ENCODE data around the gene LRP1B.

Gene LRP1B

DNA sequence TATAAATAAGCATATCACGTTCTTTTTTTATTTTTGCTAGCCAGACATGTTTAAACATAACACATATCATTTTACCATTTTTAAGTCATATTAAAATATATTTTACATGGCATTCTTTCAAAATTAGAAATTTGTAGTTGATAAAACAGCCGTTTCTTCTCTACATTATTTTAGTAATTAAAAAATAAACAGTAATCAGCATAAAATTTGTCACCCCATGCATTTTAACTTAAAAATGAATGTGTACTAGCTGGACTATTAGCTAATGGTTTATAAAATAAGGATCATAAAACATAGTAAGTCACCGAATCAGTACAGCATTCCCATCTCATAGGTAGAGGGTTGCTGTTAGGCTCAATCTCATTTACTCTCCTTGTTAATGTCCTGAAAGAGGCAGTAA is 433.8 kb downstream of the LRP1B start:
- Histone ChIP-seq H3K27ac (no peak overlapping the region), H3K4me3 (no peak overlapping the region)
- DNase-seq (ENCODE audit: low spot score): no peak
- TF ChIP-seq, protein P1, sequence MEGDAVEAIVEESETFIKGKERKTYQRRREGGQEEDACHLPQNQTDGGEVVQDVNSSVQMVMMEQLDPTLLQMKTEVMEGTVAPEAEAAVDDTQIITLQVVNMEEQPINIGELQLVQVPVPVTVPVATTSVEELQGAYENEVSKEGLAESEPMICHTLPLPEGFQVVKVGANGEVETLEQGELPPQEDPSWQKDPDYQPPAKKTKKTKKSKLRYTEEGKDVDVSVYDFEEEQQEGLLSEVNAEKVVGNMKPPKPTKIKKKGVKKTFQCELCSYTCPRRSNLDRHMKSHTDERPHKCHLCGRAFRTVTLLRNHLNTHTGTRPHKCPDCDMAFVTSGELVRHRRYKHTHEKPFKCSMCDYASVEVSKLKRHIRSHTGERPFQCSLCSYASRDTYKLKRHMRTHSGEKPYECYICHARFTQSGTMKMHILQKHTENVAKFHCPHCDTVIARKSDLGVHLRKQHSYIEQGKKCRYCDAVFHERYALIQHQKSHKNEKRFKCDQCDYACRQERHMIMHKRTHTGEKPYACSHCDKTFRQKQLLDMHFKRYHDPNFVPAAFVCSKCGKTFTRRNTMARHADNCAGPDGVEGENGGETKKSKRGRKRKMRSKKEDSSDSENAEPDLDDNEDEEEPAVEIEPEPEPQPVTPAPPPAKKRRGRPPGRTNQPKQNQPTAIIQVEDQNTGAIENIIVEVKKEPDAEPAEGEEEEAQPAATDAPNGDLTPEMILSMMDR (IDR thresholded peaks at IDR 0.05): no peak

DNA sequence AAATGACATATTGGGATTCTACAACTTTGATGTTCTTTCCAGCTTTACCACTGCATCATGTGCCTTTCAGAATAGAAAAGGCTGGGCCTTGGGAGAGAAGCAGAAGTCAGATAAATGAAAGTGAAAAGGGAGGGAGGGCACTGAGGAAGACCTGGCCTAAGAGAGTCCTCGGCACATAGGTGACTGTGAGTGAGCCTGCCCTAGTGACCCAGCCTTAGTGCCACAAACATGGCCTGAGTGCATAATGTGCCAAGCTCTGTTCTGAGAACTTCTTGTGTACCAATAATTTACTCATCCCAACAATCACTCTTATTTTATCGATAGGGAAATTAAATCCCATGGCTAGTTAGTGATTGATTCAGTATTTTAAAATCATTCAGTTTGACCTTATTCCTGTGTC is 436.6 kb downstream of the LRP1B start:
- Histone ChIP-seq H3K27ac (no peak overlapping the region), H3K4me3 (no peak overlapping the region)
- TF ChIP-seq, protein P1 (IDR thresholded peaks at IDR 0.05): no peak
- DNase-seq (ENCODE audit: low spot score): no peak

DNA sequence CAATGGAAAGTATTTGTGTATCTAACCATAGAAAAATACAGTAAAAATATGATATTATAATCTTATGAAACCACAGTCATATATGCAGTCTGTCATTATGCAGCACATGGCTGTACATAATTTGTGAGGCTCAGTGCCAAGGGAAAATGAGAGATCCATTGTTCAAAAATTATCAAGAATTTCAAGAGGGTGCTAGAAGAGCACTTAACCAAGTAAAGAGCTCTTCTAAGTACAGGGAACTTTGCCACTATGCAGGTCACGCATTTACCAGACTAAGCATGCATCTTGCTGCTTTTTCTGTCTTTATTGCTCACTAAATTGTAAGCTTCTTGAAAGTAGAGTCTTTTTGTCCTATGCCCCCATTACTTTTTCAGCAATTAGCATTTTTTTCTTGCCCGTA is 438.0 kb downstream of the LRP1B start:
- Histone ChIP-seq H3K27ac (no peak overlapping the region), H3K4me3 (no peak overlapping the region)
- TF ChIP-seq, protein P1 (IDR thresholded peaks at IDR 0.05): no peak
- DNase-seq (ENCODE audit: low spot score): no peak

DNA sequence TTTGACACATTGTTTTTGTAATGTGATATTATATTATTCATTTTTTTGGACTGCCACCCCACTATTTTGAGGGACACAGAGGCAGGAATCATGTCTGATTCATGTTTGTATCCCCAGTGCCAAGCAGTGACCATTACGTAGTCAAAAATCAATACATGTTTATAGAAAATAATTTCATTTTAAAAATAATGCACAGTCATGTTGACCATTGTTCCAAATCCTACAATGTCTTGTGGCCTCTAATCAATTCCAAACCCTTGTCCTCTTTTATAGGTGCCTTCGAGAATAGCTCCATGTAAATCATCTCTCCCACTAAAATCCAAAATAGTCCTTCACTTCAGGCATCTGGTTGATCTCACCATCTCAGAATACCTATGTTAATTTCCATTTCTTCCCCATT is 454.7 kb downstream of the LRP1B start:
- TF ChIP-seq, protein P1 (IDR thresholded peaks at IDR 0.05): no peak

DNA sequence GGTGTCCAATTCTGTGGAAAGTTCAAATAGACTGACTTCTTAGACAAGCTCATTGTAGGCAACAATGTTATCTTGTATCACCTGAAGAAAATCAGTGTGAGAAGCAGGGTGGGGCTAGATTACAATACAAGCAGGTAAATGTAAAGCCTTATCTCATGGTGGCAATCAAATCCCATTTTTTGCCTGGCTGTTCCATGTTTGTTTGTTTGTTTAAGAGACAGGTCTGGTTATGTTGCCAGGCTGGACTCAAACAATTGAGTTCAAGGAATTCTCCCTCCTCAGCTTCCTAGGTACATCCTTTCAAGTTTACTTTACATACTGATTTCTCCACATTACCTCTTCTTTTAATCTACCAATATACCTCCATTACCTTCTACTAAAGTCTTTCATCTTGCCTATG is 464.6 kb downstream of the LRP1B start:
- TF ChIP-seq, protein P1 (IDR thresholded peaks at IDR 0.05): no peak
- no peak for DNase-seq (ENCODE audit: low spot score)
- Histone ChIP-seq H3K27ac (no peak overlapping the region), H3K4me3 (no peak overlapping the region)

More for the DNA sequence above, 454.7 kb downstream of the LRP1B start:
- Histone ChIP-seq H3K4me3 (no peak overlapping the region), H3K27ac (no peak overlapping the region)
- DNase-seq (ENCODE audit: low spot score): no peak

DNA sequence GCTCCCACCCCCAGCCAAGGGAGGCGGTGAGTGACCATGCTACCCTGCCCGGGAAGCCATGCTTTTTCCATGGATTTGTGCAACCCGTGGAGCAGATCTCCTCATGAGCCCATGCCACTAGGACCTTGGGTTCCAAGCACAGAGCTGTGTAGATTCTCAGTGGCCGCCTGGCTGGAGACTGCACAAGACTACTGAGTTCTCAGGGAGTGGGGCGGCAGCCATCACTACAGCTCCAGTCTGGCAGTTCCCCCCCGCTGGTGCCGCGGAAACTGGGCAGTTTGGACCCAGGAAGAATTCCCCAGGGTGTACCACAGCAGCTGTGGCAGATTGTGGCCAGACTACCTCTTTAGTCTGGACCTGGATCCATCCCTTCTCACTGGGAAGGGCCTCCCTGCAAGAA is 470.6 kb downstream of the LRP1B start:
- DNase-seq (ENCODE audit: low spot score): no peak
- TF ChIP-seq, protein P1 (IDR thresholded peaks at IDR 0.05): no peak
- Histone ChIP-seq H3K4me3 (no peak overlapping the region), H3K27ac (no peak overlapping the region)

DNA sequence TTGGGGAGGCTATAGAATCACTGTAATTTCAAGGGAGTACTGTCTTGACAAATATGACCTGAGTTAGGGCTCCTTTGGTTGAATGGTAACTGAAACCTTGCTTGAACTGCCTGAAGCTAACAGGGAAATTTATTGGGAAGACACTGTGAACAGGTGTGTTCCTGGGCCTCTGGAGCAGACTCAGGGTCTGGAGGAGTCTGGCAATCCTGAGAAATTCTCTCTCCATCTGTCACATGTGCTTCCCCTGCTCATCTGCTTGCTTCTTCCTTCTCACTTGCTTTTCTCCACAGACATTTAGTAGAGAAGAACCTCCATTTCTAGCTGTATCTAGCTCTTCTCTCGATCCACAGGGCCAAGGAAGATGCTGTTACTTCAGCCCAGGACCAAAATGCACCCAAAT is 476.5 kb downstream of the LRP1B start:
- Histone ChIP-seq H3K27ac (no peak overlapping the region), H3K4me3 (no peak overlapping the region)
- TF ChIP-seq, protein P1 (IDR thresholded peaks at IDR 0.05): no peak
- DNase-seq (ENCODE audit: low spot score): no peak

Measured in coronary artery (tissue), 2 donors.